ENCODE measurements around the gene IGSF5.
A peak's percentile ranks its signal among the peaks of the same experiment; 100 is the strongest.

The IGSF5 gene

DNA sequence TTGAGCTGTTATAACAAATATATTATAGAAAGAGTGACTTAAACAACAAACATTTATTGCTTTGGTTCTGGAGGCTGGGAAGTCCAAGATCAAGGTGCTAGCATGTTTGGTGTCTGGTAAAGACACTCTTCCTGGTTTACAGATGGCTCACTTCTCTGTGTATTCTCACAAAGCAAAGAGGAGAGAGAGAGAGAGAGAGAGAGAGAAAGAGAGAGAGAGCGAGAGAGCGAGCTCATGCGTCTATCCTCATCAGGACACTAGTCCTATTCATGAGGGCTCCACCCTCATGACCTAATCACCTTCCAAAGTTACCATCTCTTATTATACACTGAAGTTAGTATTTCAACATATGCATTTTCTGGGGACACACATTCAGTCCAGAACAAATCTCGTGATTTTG lies 89.6 kb downstream of the IGSF5 start:
- no peak for FAIRE-seq

DNA sequence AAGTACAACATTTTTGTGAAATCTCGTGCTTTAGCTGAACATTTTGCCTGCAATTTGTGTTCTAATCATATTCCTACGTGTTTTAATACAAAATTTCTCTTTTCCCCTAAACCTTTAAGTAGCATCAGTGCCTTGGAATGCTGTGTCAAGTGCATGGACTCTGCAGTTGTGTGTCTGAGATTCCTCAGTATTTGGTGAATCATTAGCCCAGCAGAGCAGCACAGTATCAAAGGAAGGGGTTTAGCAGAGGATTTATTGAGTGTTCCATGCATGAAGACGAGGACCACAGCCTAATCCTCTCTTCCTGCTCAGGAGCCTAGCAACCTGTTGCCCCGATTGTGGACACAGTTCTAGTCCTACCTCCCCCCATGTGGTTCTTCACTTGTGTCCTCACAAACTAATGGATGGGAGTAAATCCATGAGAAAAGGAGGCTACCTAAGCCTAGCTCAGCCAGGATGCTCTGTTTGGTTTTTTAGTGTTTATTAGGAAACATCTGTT lies 92.9 kb downstream of the IGSF5 start:
- no peak for FAIRE-seq

DNA sequence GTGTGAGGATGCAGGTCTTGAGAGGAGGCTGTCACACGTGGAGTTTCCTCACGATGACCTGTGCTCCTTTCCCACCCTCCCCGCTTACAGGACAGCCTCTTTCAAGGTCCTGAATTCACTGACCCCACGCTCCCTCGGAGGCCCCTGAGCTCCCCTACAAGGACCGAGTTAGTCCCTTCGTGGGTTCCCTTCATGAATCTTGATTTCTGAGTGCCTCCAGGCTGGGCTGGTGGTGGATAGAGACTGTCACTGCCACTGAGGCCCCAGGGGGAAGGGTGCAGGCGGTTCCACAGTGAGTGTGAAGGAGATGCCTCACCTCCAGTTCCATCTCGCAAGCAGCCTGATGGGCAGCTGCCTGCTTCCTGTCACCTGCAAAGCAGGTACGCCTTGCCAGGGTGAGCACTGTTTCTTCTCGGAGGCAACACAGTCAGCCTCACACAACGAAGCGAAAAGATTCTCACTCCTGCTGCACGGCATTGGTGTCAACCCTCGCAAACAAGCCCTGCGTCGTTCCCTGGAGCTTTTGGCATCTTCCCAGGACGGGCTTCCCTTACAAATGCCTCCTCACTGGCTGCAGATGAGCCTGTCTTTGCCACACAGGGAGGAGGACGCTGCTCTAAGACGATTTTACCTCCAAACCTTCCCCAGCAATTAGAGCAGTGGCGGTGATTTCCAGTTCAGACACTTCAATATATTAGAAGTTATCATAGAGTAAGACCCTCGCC lies 95.6 kb downstream of the IGSF5 start:
- no peak for FAIRE-seq

DNA sequence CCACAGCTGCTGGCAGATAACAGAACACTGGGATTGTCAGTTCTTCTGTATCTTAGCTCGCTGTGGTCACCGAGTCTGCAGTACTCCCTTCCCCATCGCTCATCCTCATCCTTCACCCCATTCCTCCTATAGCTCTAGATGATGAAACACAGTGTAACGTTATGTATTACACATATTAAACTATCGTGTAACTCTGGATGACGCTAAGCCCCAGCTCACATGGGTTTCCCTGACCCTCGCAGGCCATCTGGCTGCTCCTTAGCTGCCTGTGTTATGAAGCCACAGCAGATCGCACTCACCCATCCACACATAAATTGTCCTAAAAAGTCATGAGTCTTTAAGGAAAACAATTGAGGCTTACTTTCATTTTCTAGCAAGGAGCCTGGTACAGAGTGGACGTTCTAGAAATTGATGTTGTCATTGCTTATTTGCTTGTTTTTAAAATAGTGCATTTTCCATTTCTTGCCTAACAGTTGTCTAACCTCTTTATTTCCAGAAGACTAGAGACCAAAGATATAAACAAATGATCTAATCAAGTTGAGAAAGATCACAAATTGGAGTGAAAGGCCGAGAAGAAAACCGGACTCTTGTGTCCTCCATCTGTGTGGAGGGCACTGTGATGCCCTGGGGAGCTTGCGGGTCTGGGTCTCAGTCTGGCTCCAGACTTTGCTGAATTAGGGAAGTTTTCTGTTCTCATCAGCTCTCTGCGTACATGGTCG lies 97.9 kb downstream of the IGSF5 start:
- FAIRE-seq, result no peak

DNA sequence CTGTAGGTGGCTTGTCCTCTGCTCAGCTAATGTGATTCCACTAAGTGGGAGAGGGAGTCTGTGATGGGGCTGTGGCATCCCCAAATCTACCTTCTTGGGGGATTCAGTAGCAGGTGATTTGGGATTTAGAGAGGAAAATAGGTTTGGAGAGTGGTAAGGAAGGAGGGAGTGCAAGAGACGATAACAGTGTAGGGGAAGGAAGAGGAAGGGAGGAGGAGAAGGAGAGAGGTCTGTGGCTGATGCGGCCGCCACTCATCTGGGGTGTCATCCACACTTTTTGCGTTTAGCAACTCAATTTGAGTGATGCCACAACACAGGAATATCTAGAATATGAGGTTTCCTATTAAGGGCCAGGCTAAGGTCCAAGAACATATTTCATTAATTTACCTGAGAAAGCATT lies 98.5 kb downstream of the IGSF5 start:
- FAIRE-seq, result no peak

DNA sequence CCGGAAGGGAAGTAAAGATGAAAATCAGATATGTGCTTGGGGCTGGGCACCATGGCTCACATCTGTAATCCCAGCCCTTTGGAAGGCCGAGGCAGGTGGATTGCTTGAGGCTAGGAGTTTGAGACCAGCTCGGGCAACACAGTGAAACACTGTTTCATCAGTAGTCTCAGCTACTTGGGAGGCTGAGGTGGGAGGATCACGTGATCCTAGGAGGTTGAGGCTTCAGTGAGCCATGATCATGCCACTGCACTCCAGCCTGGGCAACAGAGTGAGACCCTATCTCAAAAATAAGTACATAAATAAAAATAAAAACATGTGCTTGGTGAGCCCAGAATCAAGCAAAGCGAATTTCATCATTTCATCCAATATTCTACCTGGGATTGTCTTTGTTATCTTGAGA lies 98.9 kb downstream of the IGSF5 start:
- FAIRE-seq, result no peak

DNA sequence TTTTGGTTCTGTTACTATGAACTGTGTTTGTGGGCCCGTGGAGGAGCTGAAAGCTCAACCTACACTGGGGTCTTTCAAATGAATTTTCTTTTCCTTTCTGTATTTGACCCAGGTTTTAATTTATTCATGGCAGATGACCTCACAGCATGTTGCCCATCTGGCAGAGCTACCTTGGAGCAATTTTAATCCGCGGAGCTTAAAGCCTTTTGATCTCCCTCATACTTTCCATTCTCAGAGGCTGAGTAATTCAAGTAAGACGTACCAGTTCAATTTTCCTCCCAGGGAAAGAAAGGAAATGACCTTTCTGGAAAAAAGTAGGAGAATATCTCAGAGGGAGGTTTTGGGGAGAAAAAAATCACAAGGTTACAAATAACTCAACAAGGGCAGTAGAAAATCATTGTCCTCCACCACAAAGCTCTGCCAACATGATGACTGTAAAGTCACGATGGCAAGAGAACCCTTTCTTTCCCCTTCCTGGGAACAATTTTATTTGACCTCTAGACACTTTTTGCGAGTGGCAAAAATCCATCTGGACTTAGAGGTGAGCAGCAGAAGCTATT lies 100.7 kb downstream of the IGSF5 start:
- no peak for FAIRE-seq

DNA sequence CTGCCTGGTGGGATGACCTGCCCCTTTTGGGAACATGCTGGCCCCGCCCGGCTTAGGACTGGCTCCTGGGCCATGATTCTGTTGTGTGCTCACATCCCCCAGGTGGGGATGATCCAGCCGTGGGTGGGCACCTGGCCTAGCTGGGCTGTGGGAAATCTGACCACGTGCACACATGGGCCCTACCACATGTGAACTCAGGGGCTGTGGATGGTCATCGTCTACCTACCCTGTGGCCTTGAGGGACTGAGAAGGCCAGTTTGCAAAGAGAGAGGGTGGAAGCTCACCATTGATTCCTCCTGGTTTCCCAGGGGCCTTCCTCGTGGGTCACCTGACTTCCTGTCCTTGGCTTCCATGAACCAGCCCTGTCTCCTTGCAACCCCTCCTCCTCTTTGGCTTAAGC lies 102.9 kb downstream of the IGSF5 start:
- no peak for FAIRE-seq

DNA sequence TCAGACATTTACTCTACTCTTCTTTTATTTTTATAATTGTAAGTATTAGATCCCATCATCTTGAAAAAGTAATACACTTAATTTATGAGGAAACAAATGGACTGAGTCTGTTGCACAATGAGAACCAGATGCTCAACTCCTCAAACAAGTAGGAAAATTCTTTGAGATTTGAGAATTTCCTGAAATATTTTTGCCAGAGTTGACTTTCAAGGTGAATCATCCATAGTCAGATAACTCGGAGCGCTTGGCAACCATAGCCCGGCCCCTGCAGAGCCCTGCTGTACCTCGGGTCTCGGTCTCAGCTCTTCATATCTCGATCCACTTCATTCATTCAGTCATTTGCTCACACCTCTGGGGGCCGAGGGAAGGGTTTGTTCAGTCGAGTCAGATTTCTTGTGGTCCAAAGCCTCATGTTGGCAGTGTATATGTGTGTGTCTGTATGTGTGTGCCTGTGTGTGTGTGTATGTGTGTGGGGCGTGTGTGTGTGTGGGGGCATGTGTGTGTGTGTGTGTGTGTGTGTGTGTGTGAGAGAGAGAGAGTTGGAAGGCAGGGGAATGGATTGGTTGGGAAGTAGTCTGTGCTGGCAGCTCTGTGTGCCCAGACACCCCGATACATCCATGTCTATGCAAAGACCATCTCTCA lies 104.2 kb downstream of the IGSF5 start:
- peak; percentile 57 for FAIRE-seq

DNA sequence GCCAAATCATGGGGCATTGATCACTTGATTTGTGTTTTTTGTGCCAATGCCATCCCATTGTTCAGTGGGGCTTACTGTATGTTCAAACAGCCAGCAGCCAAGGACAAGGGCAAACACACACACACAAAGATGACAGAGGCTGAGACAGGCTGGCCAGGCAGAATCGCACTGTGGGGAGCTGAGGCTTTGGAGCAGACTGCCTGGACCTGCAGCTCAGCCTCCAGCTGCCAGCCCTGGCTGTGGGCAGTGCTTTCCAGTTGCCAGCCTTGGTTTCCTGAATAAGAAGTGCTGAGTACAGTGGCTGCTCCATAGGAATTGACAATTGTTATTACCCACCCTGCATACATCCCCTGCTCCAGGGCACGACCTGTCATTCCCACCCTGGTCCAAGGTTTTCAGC lies 105.3 kb downstream of the IGSF5 start:
- no peak for FAIRE-seq

DNA sequence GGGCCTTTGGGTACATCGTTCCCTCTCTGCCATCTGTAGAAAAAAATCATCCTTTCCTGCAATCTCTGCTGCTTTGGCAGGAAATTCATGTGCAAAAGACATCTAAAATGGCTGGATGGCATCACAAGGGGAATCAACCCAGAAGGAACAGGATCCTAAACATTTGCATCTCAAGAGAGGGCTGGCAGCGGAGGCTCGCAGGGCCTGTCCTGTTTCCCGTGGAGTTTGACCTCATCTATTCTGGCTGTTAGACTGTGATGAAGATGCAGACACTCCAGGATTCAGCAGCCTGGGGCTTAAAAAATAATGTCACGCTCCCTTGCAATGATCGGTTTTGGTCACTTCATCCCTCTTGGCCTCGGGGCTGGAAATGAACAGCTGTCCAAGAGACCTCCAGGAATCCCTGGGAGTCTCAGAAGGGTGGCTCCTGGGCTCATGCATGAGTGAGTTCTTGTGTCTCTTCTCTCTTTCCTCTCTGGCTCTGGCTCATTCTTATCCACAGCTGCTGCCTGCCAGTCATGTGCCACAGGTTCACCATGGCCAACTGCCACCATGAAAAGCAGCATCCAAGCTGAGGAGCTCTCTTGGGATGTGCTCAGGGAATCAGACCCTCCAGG lies 106.1 kb downstream of the IGSF5 start:
- FAIRE-seq, result no peak

Measured in endometrium (tissue), 2 donors.